Suppressor macrophage (primary cell): ENCODE data around the gene B4GALNT4.
"Not testable (repeated sequence)": the region's sequence is repeated elsewhere in the genome, so short reads cannot be mapped to it uniquely, and the experiment has no call there.

Source experiments
- DNase-seq, 4 experiments: peaks; one replicate each; pipeline ENCODE4 v3.0.0-alpha.2; 2020 to 2022
- total RNA-seq, 17 experiments: gene quantifications; one replicate each; lab custom pipeline; 2026; ENCODE audit warnings: mixed read lengths in 6 of 17, inconsistent platforms in 3 of 17; lab: John Stamatoyannopoulos, UW

B4GALNT4 gene, protein sequence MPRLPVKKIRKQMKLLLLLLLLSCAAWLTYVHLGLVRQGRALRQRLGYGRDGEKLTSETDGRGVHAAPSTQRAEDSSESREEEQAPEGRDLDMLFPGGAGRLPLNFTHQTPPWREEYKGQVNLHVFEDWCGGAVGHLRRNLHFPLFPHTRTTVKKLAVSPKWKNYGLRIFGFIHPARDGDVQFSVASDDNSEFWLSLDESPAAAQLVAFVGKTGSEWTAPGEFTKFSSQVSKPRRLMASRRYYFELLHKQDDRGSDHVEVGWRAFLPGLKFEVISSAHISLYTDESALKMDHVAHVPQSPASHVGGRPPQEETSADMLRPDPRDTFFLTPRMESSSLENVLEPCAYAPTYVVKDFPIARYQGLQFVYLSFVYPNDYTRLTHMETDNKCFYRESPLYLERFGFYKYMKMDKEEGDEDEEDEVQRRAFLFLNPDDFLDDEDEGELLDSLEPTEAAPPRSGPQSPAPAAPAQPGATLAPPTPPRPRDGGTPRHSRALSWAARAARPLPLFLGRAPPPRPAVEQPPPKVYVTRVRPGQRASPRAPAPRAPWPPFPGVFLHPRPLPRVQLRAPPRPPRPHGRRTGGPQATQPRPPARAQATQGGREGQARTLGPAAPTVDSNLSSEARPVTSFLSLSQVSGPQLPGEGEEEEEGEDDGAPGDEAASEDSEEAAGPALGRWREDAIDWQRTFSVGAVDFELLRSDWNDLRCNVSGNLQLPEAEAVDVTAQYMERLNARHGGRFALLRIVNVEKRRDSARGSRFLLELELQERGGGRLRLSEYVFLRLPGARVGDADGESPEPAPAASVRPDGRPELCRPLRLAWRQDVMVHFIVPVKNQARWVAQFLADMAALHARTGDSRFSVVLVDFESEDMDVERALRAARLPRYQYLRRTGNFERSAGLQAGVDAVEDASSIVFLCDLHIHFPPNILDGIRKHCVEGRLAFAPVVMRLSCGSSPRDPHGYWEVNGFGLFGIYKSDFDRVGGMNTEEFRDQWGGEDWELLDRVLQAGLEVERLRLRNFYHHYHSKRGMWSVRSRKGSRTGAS
- total RNA-seq: 0 to 1.9 (median 0) reads per million in 17 experiments

DNA sequence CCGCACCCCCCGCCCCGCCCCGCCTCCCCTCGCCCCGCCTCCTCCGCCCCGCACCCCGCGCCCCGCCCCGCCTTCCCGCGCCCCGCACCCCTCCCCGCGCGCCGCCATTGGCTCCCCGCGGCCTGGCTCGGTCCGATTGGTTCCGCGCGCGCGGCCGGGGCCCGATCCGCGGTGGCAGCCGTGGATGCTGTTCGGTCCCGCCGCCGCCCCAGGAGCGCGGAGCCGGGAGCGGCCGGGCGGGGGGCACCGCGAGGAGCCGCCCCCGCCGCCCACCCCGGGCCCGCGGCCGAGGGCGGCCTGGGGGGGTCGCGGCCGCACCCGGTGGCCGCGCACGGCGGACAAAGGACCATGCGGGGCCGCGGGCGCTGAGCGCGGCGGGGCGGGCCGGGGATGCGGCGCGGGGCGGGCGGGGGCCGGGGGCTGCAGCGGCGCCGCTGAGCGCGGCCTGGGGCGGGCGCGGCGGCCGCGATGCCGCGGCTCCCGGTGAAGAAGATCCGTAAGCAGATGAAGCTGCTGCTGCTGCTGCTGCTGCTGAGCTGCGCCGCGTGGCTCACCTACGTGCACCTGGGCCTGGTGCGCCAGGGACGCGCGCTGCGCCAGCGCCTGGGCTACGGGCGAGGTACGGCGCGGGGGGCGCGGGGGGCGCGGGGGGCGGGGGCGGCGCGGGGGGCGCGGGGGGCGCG, at the start of gene B4GALNT4:
Gene B4GALNT4 (plus strand): TSS at position 164 of the 683 bp plus-strand sequence. CDS start 305 bp downstream, at position 469.
- DNase-seq: no peak

DNA sequence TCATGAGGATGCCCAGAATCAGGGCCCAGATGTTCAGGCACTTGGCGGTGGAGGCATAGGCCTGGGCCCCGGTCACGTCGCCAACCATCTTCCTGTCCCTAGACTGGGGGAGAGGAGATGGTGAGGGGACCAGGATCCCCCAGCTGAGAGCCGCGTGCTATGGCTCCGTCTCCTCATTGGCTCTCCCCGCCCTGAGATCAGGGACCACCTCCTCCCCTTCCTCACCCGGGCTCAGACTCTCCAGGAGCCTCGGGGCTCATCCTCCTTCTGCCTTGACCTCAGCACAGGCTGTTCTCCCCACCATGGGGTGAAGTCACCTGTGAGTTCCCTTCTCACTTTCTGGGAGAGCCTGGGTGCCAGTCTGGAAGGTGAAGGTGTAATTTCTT, 49.4 kb upstream of the B4GALNT4 start:
- DNase-seq: not testable (repeated sequence)

DNA sequence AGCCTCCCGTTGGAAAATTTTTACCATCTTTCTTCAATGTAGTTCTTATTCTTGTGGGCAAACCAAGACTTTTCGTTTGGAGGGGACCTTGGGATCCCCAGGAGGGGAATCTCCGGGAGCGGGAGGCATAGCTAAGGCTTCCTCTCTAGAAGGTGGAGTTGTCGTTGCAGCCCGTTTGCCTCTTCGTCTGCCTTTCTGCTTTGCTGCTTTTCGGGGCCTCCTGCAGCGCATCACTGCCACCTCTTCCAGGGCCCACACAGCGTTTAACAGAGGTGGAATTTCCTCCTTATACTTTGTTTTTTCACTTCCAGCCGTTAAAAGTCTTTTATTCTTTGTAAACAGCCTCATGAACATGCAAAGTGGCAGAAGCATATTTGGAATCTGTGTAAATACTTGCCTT, 45.1 kb upstream of the B4GALNT4 start:
- no peak for DNase-seq

GRCh38 chr11:324593-325517, 44.4 kb upstream of the B4GALNT4 start:
- DNase-seq: not testable (repeated sequence)

DNA sequence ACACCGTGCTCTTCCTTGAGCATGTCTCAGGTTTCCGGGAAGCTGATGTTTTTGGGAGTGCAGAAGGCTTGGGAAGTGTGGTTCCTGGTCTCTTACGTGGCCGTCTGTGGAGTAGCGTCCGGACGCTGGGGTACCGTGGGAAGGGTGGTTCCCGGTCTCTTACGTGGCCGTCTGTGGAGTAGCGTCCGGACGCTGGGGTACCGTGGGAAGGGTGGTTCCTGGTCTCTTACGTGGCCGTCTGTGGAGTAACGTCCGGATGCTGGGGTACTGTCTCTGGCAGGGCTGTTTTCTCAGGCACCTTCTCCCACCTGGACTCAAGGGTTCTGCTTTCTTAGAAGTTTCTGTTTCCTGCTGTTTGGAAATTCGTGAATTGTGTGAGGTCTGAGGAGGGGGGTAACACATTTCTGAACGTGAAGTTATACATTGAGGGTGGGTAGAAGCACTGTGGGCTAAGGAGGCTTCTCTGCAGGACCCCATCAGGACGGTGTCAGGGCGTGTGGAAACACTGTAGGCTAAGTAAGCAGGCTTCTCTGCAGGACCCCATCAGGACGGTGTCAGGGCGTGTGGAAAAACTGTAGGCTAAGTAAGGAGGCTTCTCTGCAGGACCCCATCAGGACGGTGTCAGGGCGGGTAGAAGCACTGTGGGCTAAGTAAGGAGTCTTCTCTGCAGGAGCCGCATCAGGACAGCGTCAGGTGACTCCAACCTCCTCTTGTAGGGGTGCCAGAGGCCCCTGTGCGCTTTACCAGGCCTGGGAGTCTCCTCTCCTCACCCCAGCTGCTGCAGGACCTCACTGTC, 43.3 kb upstream of the B4GALNT4 start:
- DNase-seq: no peak

DNA sequence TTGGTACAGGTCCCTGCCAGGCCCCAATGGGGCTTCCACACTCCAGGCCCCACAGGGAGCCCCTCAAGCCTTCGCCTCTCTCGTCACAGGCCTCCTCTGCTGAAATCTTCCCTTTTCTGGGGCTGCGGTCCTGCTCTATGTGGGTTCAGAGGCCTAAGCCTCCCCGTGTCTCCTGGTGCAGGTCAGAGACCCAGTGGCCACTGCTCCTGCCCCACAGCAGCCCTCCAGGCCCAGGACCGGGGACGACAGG, 42.8 kb upstream of the B4GALNT4 start:
- no peak for DNase-seq

- DNase-seq: peak; percentile 70 to 83 (median 80)
Measured at GRCh38 chr11:326842-327580, 42.3 kb upstream of the B4GALNT4 start.

DNA sequence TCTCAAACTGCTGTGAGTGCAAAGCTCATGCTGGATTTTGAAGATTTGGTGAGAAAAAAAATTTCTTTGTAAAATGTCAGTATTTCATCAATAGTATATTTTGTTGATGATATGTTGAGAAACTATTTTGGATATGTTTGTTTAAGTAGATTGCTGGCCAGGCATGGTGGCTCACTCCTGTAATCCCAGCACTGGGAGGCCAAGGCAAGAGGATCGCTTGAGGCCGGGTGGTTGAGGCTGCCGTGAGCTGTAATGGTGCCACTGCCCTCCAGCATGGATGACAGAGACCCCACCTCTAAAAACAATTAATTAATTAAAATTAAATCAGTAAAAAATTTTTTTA, 41.7 kb upstream of the B4GALNT4 start:
- DNase-seq: no peak

- no peak for DNase-seq
Measured at GRCh38 chr11:328012-328411, 41.3 kb upstream of the B4GALNT4 start.

GRCh38 chr11:328516-329100, 40.7 kb upstream of the B4GALNT4 start:
- not testable (repeated sequence) for DNase-seq

- no peak for DNase-seq
Measured at GRCh38 chr11:329886-330253, 39.4 kb upstream of the B4GALNT4 start.

GRCh38 chr11:330307-330693, 39.0 kb upstream of the B4GALNT4 start:
- DNase-seq: no peak

- no peak for DNase-seq
Measured at GRCh38 chr11:330694-331357, 38.5 kb upstream of the B4GALNT4 start.

DNA sequence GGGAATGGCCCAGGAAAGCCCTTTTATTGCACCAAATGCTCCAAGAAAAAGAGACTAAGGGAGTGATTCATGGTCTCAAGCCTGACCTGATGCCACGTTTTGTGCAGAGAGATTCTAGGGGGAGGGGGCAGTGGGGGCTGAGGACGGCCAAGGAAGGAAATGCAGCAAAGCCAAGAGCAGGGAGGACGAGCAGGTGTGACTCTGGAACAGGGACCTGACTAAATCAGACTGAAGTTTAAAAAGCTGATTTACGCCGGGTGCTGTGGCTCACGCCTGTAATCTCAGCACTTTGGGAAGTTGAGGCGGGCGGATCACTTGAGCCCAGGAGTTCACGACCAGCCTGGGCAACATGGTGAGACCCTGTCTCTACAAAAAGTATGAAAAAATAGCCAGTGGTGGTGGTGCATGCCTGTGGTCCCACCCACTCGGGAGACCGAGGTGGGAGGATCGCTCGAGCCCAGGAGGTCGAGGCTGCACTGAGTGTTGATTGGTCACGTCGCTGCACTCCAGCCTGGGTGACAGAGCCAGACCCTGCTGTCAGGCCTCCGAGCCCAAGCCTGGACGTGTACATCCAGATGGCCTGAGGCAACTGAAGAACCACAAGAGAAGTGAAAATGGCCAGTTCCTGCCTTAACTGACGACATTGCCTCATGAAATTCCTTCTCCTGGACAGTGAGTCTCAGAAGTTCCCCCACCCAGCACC, 37.8 kb upstream of the B4GALNT4 start:
- DNase-seq: no peak

DNA sequence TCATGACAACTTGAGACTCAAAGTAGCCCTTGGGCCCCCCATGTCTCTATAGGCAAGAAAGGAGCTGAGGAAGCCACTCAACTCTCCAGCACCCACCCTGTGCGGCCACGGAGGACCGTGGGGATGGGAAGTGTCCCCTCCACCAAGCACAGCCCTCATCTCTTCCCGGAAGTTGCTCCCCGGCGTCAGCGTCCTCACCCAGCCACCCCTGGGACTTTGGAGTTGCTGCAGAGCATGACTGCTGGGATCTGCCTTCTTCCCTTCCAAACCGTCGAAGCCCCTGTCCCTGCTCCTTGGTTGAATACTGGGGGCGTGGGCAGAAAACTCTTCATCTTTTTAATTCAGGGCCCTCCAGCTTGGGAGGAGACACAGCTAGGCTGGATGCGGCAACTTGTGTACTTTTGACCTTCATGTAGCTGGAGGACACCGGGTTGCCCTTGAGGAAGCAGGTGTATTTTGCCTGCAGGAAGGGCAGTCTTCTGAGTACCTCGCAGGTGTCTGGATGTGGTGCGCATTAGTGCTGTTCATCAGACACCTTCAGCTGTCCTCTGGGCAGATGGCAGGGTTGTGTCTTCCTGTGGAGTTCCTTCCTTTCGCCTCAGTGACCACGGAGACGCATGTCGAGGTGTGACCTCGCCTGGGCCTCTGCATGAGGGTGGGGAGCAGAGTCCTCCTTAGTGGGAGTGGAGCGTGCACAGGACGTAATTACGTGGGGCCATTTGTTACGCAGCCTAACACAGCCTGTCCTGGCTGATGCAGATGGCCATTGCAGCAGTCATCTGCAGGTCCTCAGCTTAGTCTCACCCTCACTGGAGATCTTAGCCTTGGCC, 36.4 kb upstream of the B4GALNT4 start:
- DNase-seq: no peak

GRCh38 chr11:333616-334263, 35.6 kb upstream of the B4GALNT4 start:
- DNase-seq: not testable (repeated sequence)
